Measurements from ENCODE around the gene RNASE8. TPM values are rescaled to one million over a fixed set of nuclear protein-coding genes. Genes with fewer than 3 reads are reported as not detected.

RNASE8 gene
- total and polyA plus RNA-seq, 2 of the 4 experiments (the other 2 are of a cell fraction) = not detected

- CTCF ChIA-PET = interaction anchor here (1.3 to 3.0 kb wide), 3 partner anchors 23 to 88 kb away, joined by 4 to 44 read pairs (median 20); no protein-coding TSS in a partner anchor
- Histone ChIP-seq H3K4ac (ENCODE audit: low read depth, low read length) (no peak overlapping the region), H2BK5ac (ENCODE audit: low read depth, low read length, poor library complexity, severe bottlenecking) (no peak overlapping the region), H3K56ac (ENCODE audit: extremely low read depth, insufficient read depth, low read length) (no peak overlapping the region), H3K18ac (ENCODE audit: low read depth, low read length) (no peak overlapping the region), H3K9me1 (ENCODE audit: insufficient read depth, low read length) (no peaks in the 10 kb centered on the region), H3K9ac (ENCODE audit: low read depth, low read length) (no peak overlapping the region), H4K20me1 (ENCODE audit: insufficient read depth, low read length) (no peaks in the 10 kb centered on the region), H3K23ac (ENCODE audit: low read depth, low read length) (no peak overlapping the region), H3K27ac (ENCODE audit: insufficient read depth, low read length) (no peak overlapping the region), H4K8ac (ENCODE audit: low read depth in 2 of 2, low read length in 2 of 2) (no peak overlapping the region), H3K4me1 (ENCODE audit: control insufficient read depth, insufficient read depth, low read length) (no peaks in the 10 kb centered on the region), H2BK20ac (ENCODE audit: low read depth, low read length) (no peak overlapping the region), H3K14ac (replicated peaks; ENCODE audit: low read depth, low read length) (no peak overlapping the region), H3K36me3 (ENCODE audit: control insufficient read depth, insufficient read depth, low read length) (no peaks in the 10 kb centered on the region), H4K5ac (ENCODE audit: low read depth, low read length) (no peak overlapping the region), H3K4me3 (ENCODE audit: insufficient read depth, low read depth, low read length) (no peak overlapping the region), H2BK15ac (ENCODE audit: low read depth, low read length) (no peak overlapping the region), H2BK120ac (ENCODE audit: low read depth, low read length) (no peak overlapping the region), H3K79me1 (ENCODE audit: low read depth in 1 of 2, low read length in 2 of 2) (no peaks in the 10 kb centered on the region), H2AFZ (replicated peaks; ENCODE audit: low read length, poor library complexity) (no peak overlapping the region), H2AK9ac (replicated peaks; ENCODE audit: low read depth, low read length, poor library complexity) (no peak overlapping the region), H3K27me3 (ENCODE audit: control insufficient read depth, insufficient read depth, low read length) (peaks cover 30% of the 10 kb centered on the region), H3K9me3 (ENCODE audit: control insufficient read depth, insufficient read depth, low read length) (no peaks in the 10 kb centered on the region), H4K91ac (ENCODE audit: insufficient read depth, low read depth, low read length) (no peak overlapping the region), H3K4me2 (ENCODE audit: low read depth, low read length) (no peak overlapping the region), H2AK5ac (ENCODE audit: low read depth, low read length) (no peak overlapping the region)
- 100% methylated on average over 2 of the region's 9 CpGs; no CpG with 5 or more reads in 1 of the 2 experiments for WGBS, 2 experiments (ENCODE audit: extremely low coverage in 2 of 2, insufficient read length in 1 of 2)
- POLR2A ChIA-PET (ENCODE audit: unreplicated experiment) = no interaction called here
- no peak for DNase-seq
- dilution Hi-C loops (cut with HindIII; ENCODE audit: low sequenced_read_pairs, unreplicated experiment) (no loop called here), intact Hi-C loops (cut with micrococcal nuclease) (no loop called here), in situ Hi-C loops (cut with MboI; ENCODE audit: low sequenced_read_pairs) (loop anchor here (5.0 kb wide), 1 partner anchor 86 kb away; the partner anchor contains the start of gene TMEM253)
- no peak for ATAC-seq (ENCODE audit: low read depth)
- no TSS peak for BruUV-seq (replicated peaks)
- TF ChIP-seq CHD1 (IDR thresholded peaks at IDR 0.05; ENCODE audit: low read depth, low read length) (no peak), RFX5 (IDR thresholded peaks at IDR 0.05; ENCODE audit: low read depth, low read length) (no peak), NFE2L2 (IDR thresholded peaks at IDR 0.05; ENCODE audit: low read depth, low read length) (no peak), BHLHE40 (IDR thresholded peaks at IDR 0.05; ENCODE audit: low read depth, low read length) (no peak), POLR2A (IDR thresholded peaks at IDR 0.05; ENCODE audit: low read depth, low read length) (no peak), RAD21 (IDR thresholded peaks at IDR 0.05; ENCODE audit: low read length) (no peak), MAZ (IDR thresholded peaks at IDR 0.05; ENCODE audit: borderline replicate concordance, low read depth, low read length) (no peak), MAFK (IDR thresholded peaks at IDR 0.05; ENCODE audit: low read depth, low read length) (no peak), RCOR1 (IDR thresholded peaks at IDR 0.05; ENCODE audit: insufficient replicate concordance, low read length) (no peak), CEBPB (IDR thresholded peaks at IDR 0.05; ENCODE audit: low read depth, low read length) (no peak), USF2 (IDR thresholded peaks at IDR 0.05; ENCODE audit: low read depth, low read length) (no peak), MXI1 (IDR thresholded peaks at IDR 0.05; ENCODE audit: borderline replicate concordance, low read depth, low read length) (no peak), FOS (IDR thresholded peaks at IDR 0.05; ENCODE audit: low read depth, low read length) (no peak)
- TF ChIP-seq, protein P1, sequence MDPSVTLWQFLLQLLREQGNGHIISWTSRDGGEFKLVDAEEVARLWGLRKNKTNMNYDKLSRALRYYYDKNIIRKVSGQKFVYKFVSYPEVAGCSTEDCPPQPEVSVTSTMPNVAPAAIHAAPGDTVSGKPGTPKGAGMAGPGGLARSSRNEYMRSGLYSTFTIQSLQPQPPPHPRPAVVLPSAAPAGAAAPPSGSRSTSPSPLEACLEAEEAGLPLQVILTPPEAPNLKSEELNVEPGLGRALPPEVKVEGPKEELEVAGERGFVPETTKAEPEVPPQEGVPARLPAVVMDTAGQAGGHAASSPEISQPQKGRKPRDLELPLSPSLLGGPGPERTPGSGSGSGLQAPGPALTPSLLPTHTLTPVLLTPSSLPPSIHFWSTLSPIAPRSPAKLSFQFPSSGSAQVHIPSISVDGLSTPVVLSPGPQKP (IDR thresholded peaks at IDR 0.05; ENCODE audit: borderline replicate concordance, low read depth, low read length) = no peak
- TF ChIP-seq, protein P2, sequence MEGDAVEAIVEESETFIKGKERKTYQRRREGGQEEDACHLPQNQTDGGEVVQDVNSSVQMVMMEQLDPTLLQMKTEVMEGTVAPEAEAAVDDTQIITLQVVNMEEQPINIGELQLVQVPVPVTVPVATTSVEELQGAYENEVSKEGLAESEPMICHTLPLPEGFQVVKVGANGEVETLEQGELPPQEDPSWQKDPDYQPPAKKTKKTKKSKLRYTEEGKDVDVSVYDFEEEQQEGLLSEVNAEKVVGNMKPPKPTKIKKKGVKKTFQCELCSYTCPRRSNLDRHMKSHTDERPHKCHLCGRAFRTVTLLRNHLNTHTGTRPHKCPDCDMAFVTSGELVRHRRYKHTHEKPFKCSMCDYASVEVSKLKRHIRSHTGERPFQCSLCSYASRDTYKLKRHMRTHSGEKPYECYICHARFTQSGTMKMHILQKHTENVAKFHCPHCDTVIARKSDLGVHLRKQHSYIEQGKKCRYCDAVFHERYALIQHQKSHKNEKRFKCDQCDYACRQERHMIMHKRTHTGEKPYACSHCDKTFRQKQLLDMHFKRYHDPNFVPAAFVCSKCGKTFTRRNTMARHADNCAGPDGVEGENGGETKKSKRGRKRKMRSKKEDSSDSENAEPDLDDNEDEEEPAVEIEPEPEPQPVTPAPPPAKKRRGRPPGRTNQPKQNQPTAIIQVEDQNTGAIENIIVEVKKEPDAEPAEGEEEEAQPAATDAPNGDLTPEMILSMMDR (conservative IDR thresholded peaks at IDR 0.05; ENCODE audit: low read depth, low read length) = no peak
Measured at GRCh38 chr14:21016413-21017190, 41.0 kb upstream of the RNASE8 start.
